GM23338 (cell line): Measurements from ENCODE around the gene POLDIP2. TPM values are rescaled to one million over a fixed set of nuclear protein-coding genes. Genes with fewer than 3 reads are reported as not detected.

Source experiments
- ATAC-seq: fragments of 200-7000 bp; cut with Tn5 transposase; 3 replicates; pipeline ENCODE4 v1.9.1; 2020
- DNase-seq: peaks from one replicate; pipeline ENCODE4 v3.0.0-alpha.2; 2015; ENCODE audit warnings: low spot score
- H2AFZ ChIP-seq: fragments of 200-600 bp; sonication (generic); 2 replicates; pipeline ENCODE4 v1.8.0; 2016; ENCODE audit warnings: antibody characterized with exemption, mild to moderate bottlenecking, moderate library complexity
- H3F3A ChIP-seq: fragments of 200-600 bp; sonication (generic); replicated peaks from 2 replicates; pipeline ENCODE4 v1.8.0; 2017; ENCODE audit warnings: antibody characterized with exemption, mixed run types, low read depth
- H3K27ac ChIP-seq: fragments of 200-600 bp; sonication (generic); 2 replicates; pipeline ENCODE4 v1.6.1; 2016; ENCODE audit warnings: low read depth
- H3K27me3 ChIP-seq: fragments of 200-600 bp; sonication (generic); 2 replicates; pipeline ENCODE4 v1.8.0; 2016; ENCODE audit warnings: mild to moderate bottlenecking, mixed run types, moderate library complexity; ENCODE audit not compliant: insufficient read depth
- H3K36me3 ChIP-seq: fragments of 200-600 bp; sonication (generic); 2 replicates; pipeline ENCODE4 v1.8.0; 2016; ENCODE audit warnings: mild to moderate bottlenecking; ENCODE audit not compliant: insufficient read depth
- H3K4me1 ChIP-seq: fragments of 200-600 bp; sonication (generic); 2 replicates; pipeline ENCODE4 v1.8.0; 2016; ENCODE audit warnings: mild to moderate bottlenecking, moderate library complexity; ENCODE audit not compliant: insufficient read depth
- H3K4me2 ChIP-seq: fragments of 200-600 bp; sonication (generic); 2 replicates; pipeline ENCODE4 v1.7.1; 2017; ENCODE audit warnings: mixed run types
- H3K4me3 ChIP-seq: fragments of 200-600 bp; sonication (generic); 2 replicates; pipeline ENCODE4 v1.6.1; 2016; ENCODE audit warnings: mixed run types
- H3K79me2 ChIP-seq: fragments of 200-600 bp; sonication (generic); replicated peaks from 2 replicates; pipeline ENCODE4 v1.8.0; 2017; ENCODE audit warnings: mild to moderate bottlenecking; ENCODE audit not compliant: insufficient read depth
- H3K9me2 ChIP-seq: fragments of 200-600 bp; sonication (generic); 2 replicates; pipeline ENCODE4 v1.8.0; 2017; ENCODE audit not compliant: insufficient read depth
- H4K20me1 ChIP-seq: fragments of 200-600 bp; sonication (generic); replicated peaks from 2 replicates; pipeline ENCODE4 v1.8.0; 2017; ENCODE audit warnings: mild to moderate bottlenecking; ENCODE audit not compliant: insufficient read depth
- H3K27ac Mint-ChIP-seq: 2 replicates; pipeline ENCODE4 v1.8.0; 2020; ENCODE audit warnings: inconsistent platforms, mild to moderate bottlenecking, moderate library complexity, mixed read lengths
- H3K27me3 Mint-ChIP-seq: 3 replicates; pipeline ENCODE4 v1.8.0; 2022; ENCODE audit warnings: low read depth, mild to moderate bottlenecking, moderate library complexity, mixed read lengths, inconsistent platforms; ENCODE audit not compliant: insufficient read depth, poor library complexity
- H3K36me3 Mint-ChIP-seq: 3 replicates; pipeline ENCODE4 v1.8.0; 2021; ENCODE audit warnings: low read depth, mild to moderate bottlenecking, inconsistent platforms, moderate library complexity, mixed read lengths
- H3K4me1 Mint-ChIP-seq: 3 replicates; pipeline ENCODE4 v1.8.0; 2020; ENCODE audit warnings: mild to moderate bottlenecking, inconsistent platforms, mixed read lengths
- H3K4me3 Mint-ChIP-seq: 3 replicates; pipeline ENCODE4 v1.8.0; 2021; ENCODE audit warnings: moderate library complexity, mild to moderate bottlenecking, inconsistent platforms, mixed read lengths
- H3K9me3 Mint-ChIP-seq: 3 replicates; pipeline ENCODE4 v1.8.0; 2020; ENCODE audit warnings: moderate library complexity, mild to moderate bottlenecking, inconsistent platforms, mixed read lengths
- CREB1 ChIP-seq: fragments of 250-450 bp; sonication (Bioruptor Pico); IDR thresholded peaks from 2 replicates; pipeline ENCODE4 v1.5.0; 2020; ENCODE audit warnings: low read depth, mild to moderate bottlenecking, moderate library complexity
- CTCF ChIP-seq, 2 experiments: fragments of 200-600 bp in 1 of 2; sonication (generic) in 1 of 2; conservative IDR thresholded peaks; 2 replicates each; pipeline versions ENCODE4 v1.5.1 to v1.6.1; 2016 to 2017; ENCODE audit warnings: antibody characterized with exemption in 2 of 2, low read depth in 2 of 2, mild to moderate bottlenecking in 2 of 2, moderate library complexity in 1 of 2
- EZH2 ChIP-seq: fragments of 200-600 bp; sonication (generic); IDR thresholded peaks from one replicate; pipeline ENCODE4 v1.8.0; 2017; ENCODE audit warnings: antibody characterized with exemption, mild to moderate bottlenecking, low read depth; ENCODE audit not compliant: unreplicated experiment
- EZH2phosphoT487 ChIP-seq: fragments of 200-600 bp; sonication (generic); IDR thresholded peaks from one replicate; pipeline ENCODE4 v1.8.1; 2018; ENCODE audit warnings: antibody characterized with exemption; ENCODE audit not compliant: unreplicated experiment
- NANOG ChIP-seq: IDR thresholded peaks from 2 replicates; pipeline ENCODE4 v1.6.1; 2016; ENCODE audit warnings: antibody characterized with exemption, borderline replicate concordance
- POLR2AphosphoS5 ChIP-seq: IDR thresholded peaks from 2 replicates; pipeline ENCODE4 v1.6.1; 2016; ENCODE audit warnings: antibody characterized with exemption, low read depth
- REST ChIP-seq: IDR thresholded peaks from one replicate; pipeline ENCODE4 v1.6.1; 2018; ENCODE audit warnings: antibody characterized with exemption; ENCODE audit not compliant: unreplicated experiment
- ZNF331 ChIP-seq: fragments of 250-450 bp; sonication (Bioruptor Pico); IDR thresholded peaks from 2 replicates; pipeline ENCODE4 v1.5.0; 2020; ENCODE audit warnings: low read depth, mild to moderate bottlenecking, moderate library complexity
- polyA plus RNA-seq: library from polyadenylated mRNA; unstranded; fragments of >200 nt; fragmentation: Nextera tagmentation; extraction: Ambion mirVana; gene quantifications from 2 replicates; pipeline ENCODE4 v1.2.1, GENCODE V29; 2016
- total RNA-seq: library from RNA; depleted of rRNA; stranded (reverse); fragments of >200 nt; shearing (Covaris generic); gene quantifications from 2 replicates; pipeline ENCODE4 v1.2.3, GENCODE V29; 2014
- TF ChIP-seq, protein P1 (sequence below): IDR thresholded peaks from 2 replicates; pipeline ENCODE4 v1.6.1; 2016; ENCODE audit warnings: antibody characterized with exemption

The POLDIP2 gene
- total and polyA plus RNA-seq, 2 experiments from 2014 or later: 45.7 to 77.1 TPM

- peaks cover 13% of the 10 kb centered on the region for H3K4me1 Mint-ChIP-seq
- DNase-seq (peak; percentile 22), ATAC-seq (peak; percentile 60)
- no peak overlapping the region for H3K27ac Mint-ChIP-seq
- H3K4me1 ChIP-seq: peaks cover 3% of the 10 kb centered on the region; the same call in 1 of the 2 replicates
- peaks cover 4% of the 10 kb centered on the region; the same call in 2 of the 3 replicates for H3K36me3 Mint-ChIP-seq
- H2AFZ ChIP-seq: no peak overlapping the region
- H3K36me3 ChIP-seq: no peaks in the 10 kb centered on the region
- H4K20me1 ChIP-seq: no peaks in the 10 kb centered on the region; the same call in 1 of the 2 replicates
- H3K4me3 Mint-ChIP-seq: no peak overlapping the region
- no peaks in the 10 kb centered on the region for H3K9me3 Mint-ChIP-seq
- H3K4me3 ChIP-seq: no peak overlapping the region
- TF ChIP-seq CTCF (conservative IDR thresholded peaks at IDR 0.05; ENCODE audit: low read depth in 2 of 2): no peak
- no peak for TF ChIP-seq ZNF331 (CRISPR knock-in tag)
- no peak for TF ChIP-seq CREB1
- TF ChIP-seq, protein P1, sequence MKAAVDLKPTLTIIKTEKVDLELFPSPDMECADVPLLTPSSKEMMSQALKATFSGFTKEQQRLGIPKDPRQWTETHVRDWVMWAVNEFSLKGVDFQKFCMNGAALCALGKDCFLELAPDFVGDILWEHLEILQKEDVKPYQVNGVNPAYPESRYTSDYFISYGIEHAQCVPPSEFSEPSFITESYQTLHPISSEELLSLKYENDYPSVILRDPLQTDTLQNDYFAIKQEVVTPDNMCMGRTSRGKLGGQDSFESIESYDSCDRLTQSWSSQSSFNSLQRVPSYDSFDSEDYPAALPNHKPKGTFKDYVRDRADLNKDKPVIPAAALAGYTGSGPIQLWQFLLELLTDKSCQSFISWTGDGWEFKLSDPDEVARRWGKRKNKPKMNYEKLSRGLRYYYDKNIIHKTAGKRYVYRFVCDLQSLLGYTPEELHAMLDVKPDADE: no peak
- TF ChIP-seq POLR2AphosphoS5: no peak
- TF ChIP-seq EZH2: no peak
- no peak for TF ChIP-seq EZH2phosphoT487
- TF ChIP-seq REST: no peak
- no peak for TF ChIP-seq NANOG
- H3K27me3 ChIP-seq: no peaks in the 10 kb centered on the region; the same call in 1 of the 2 replicates
- H3K79me2 ChIP-seq: no peaks in the 10 kb centered on the region
- no peaks in the 10 kb centered on the region for H3K9me2 ChIP-seq
- H3K4me2 ChIP-seq: no peak overlapping the region
- peaks cover 10% of the 10 kb centered on the region for H3K27me3 Mint-ChIP-seq
- no peaks in the 10 kb centered on the region for H3F3A ChIP-seq
- H3K27ac ChIP-seq: no peak overlapping the region
Observed at GRCh38 chr17:28396635-28397239, 39.4 kb upstream of the POLDIP2 start.
